ENCODE data around the gene AFF2.

DNA sequence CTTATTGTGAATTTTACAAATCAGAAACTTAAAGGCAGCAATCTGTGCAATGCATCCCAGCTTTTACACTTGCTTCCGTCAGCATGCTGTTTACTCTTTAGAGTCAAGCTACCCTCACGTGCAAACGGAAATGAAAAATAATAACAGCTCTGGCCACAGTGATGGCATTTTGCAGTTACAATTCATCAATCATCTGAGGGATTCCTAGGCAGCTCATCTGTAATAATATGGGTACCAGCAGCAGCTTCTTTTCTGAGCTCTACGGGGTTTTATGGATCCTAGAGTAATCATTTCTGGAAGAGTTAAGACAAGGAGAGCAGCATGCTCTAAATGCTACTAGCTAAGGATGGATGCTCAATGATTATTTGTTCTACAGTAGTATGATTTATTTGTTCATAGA is 313.6 kb downstream of the AFF2 start:
- TF ChIP-seq FOXK2 (IDR thresholded peaks at IDR 0.05) (no peak), BHLHE40 (IDR thresholded peaks at IDR 0.05; ENCODE audit: borderline replicate concordance) (no peak), HDGF (IDR thresholded peaks at IDR 0.05; ENCODE audit: borderline replicate concordance) (no peak), NFRKB (IDR thresholded peaks at IDR 0.05) (no peak), SUZ12 (IDR thresholded peaks at IDR 0.05) (no peak)
- TF ChIP-seq, protein P1, sequence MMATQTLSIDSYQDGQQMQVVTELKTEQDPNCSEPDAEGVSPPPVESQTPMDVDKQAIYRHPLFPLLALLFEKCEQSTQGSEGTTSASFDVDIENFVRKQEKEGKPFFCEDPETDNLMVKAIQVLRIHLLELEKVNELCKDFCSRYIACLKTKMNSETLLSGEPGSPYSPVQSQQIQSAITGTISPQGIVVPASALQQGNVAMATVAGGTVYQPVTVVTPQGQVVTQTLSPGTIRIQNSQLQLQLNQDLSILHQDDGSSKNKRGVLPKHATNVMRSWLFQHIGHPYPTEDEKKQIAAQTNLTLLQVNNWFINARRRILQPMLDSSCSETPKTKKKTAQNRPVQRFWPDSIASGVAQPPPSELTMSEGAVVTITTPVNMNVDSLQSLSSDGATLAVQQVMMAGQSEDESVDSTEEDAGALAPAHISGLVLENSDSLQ (IDR thresholded peaks at IDR 0.05), result no peak
